Neuronal stem cell (in vitro differentiated cells): ENCODE results near the gene PTP4A2.

Experiments
- DNase-seq: peaks from one replicate; pipeline ENCODE4 v3.0.0-alpha.2; 2013; ENCODE audit warnings: low spot score
- H2AFZ ChIP-seq: one replicate; pipeline ENCODE4 v1.6.1; 2013; ENCODE audit warnings: mild to moderate bottlenecking, low read length, inconsistent platforms
- H2AK5ac ChIP-seq: 2 replicates; pipeline ENCODE4 v1.6.1; 2013; ENCODE audit warnings: low read depth, mild to moderate bottlenecking, inconsistent platforms, low read length, moderate library complexity, mixed read lengths
- H2BK120ac ChIP-seq: 2 replicates; pipeline ENCODE4 v1.6.1; 2013; ENCODE audit warnings: low read depth, mild to moderate bottlenecking, inconsistent platforms, low read length, moderate library complexity, mixed read lengths
- H2BK12ac ChIP-seq: one replicate; pipeline ENCODE4 v1.6.1; 2013; ENCODE audit warnings: low read length, inconsistent platforms
- H2BK15ac ChIP-seq: 2 replicates; pipeline ENCODE4 v1.6.1; 2013; ENCODE audit warnings: mild to moderate bottlenecking, low read length, inconsistent platforms, mixed read lengths
- H2BK5ac ChIP-seq: one replicate; pipeline ENCODE4 v1.6.1; 2013; ENCODE audit warnings: inconsistent platforms, mild to moderate bottlenecking, low read length, moderate library complexity
- H3K14ac ChIP-seq: one replicate; pipeline ENCODE4 v1.6.1; 2013; ENCODE audit warnings: low read length, inconsistent platforms
- H3K18ac ChIP-seq: 2 replicates; pipeline ENCODE4 v1.6.1; 2013; ENCODE audit warnings: low read length, inconsistent platforms
- H3K23ac ChIP-seq: 2 replicates; pipeline ENCODE4 v1.6.1; 2013; ENCODE audit warnings: low read depth, mild to moderate bottlenecking, mixed read lengths, low read length, inconsistent platforms; ENCODE audit not compliant: poor library complexity
- H3K27ac ChIP-seq: replicated peaks from 3 replicates; pipeline ENCODE4 v1.5.1; 2013; ENCODE audit warnings: low read length, inconsistent platforms
- H3K27me3 ChIP-seq, 3 experiments: 2 replicates each; pipeline ENCODE4 v1.6.1; 2013; ENCODE audit warnings: low read length in 3 of 3, mild to moderate bottlenecking in 2 of 3, inconsistent platforms in 1 of 3, low read depth in 1 of 3, mixed read lengths in 1 of 3, moderate library complexity in 1 of 3; ENCODE audit not compliant: control insufficient read depth in 3 of 3, insufficient read depth in 3 of 3
- H3K36me3 ChIP-seq, 2 donors: replicated peaks in 1 of 2; 2 replicates each; pipeline ENCODE4 v1.6.1; 2013; ENCODE audit warnings: low read length in 2 of 2; ENCODE audit not compliant: control insufficient read depth in 2 of 2, insufficient read depth in 2 of 2
- H3K4ac ChIP-seq: 2 replicates; pipeline ENCODE4 v1.6.1; 2013; ENCODE audit warnings: inconsistent platforms, mild to moderate bottlenecking, low read length, moderate library complexity
- H3K4me1 ChIP-seq, 2 donors: 1 replicate in 1 of 2; 2 replicates in 1 of 2; pipeline ENCODE4 v1.6.1; 2013; ENCODE audit warnings: low read length in 2 of 2, low read depth in 1 of 2; ENCODE audit not compliant: control insufficient read depth in 2 of 2, insufficient read depth in 1 of 2
- H3K4me2 ChIP-seq: one replicate; pipeline ENCODE4 v1.6.1; 2013; ENCODE audit warnings: mild to moderate bottlenecking, low read length, inconsistent platforms; ENCODE audit not compliant: insufficient read depth, poor library complexity, severe bottlenecking
- H3K4me3 ChIP-seq, 2 donors: 2 replicates each; pipeline ENCODE4 v1.5.1; 2013; ENCODE audit warnings: low read length in 2 of 2, mild to moderate bottlenecking in 2 of 2, inconsistent platforms in 1 of 2, moderate library complexity in 1 of 2
- H3K79me1 ChIP-seq: one replicate; pipeline ENCODE4 v1.6.1; 2013; ENCODE audit warnings: low read depth, mild to moderate bottlenecking, inconsistent platforms, low read length, moderate library complexity
- H3K9ac ChIP-seq: one replicate; pipeline ENCODE4 v1.6.1; 2013; ENCODE audit warnings: mild to moderate bottlenecking, low read depth, low read length, inconsistent platforms; ENCODE audit not compliant: poor library complexity
- H3K9me3 ChIP-seq, 2 donors: replicated peaks in 1 of 2; 2 replicates each; pipeline versions ENCODE3 to v1.6.1; 2013; ENCODE audit warnings: low read length in 2 of 2, mild to moderate bottlenecking in 2 of 2, inconsistent platforms in 1 of 2, low read depth in 1 of 2, mixed read lengths in 1 of 2, moderate library complexity in 1 of 2; ENCODE audit not compliant: control insufficient read depth in 2 of 2, insufficient read depth in 1 of 2
- H4K8ac ChIP-seq: one replicate; pipeline ENCODE4 v1.6.1; 2013; ENCODE audit warnings: low read depth, mild to moderate bottlenecking, inconsistent platforms, low read length, moderate library complexity
- H4K91ac ChIP-seq: one replicate; pipeline ENCODE4 v1.6.1; 2013; ENCODE audit warnings: low read length, low read depth, mild to moderate bottlenecking, inconsistent platforms; ENCODE audit not compliant: poor library complexity
- WGBS, 2 donors: extraction: QIAGEN DNeasy Blood & Tissue Kit; methylation state at CpG; one replicate each; pipeline ENCODE4 v1.1.7; 2013; ENCODE audit warnings: missing lambda C conversion rate in 2 of 2, mixed read lengths in 1 of 2; ENCODE audit not compliant: insufficient read length in 2 of 2, insufficient replicate concordance in 1 of 2; ENCODE audit errors: extremely low coverage in 2 of 2; 5-methylcytosine and 5-hydroxymethylcytosine counted together

The PTP4A2 gene

DNA sequence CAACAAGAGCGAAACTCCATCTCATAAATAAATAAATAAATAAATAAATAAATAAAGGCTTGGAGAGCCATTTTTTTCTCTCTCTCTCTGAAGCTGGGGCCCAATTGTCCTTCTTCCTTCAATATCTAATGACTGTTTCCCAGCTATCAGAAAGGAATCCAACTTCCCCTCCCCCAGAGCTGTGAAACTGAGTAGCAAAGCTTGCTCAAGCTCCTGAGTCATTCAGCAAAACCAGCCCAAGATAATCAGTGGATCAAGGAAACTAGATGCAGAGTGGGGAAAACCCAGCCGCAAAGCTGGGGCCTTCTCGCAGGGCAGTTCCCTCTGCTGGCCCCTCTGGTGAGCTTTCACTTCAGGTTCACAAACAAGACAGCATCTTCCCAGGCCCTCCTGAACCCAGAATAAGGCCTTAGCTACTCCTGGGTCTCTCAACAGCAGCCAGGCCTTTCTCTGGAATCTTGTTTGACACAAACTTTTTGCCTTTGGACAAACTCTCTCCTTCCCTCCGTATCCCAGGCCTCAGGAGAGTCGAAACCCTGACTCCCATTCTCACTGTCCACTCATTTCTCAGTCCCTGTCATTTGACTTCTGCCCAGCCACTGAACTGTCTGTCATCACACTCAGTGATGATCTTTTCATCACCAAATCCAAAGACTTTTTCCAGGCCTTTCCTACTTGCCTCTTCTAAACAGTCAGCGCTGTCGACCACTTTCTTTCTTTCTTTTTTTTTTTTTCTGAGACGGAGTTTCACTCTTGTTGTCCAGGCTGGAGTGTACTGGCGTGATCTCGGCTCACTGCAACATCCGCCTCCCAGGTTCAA is 18.0 kb upstream of the PTP4A2 start:
- H3K4ac ChIP-seq = no peak overlapping the region
- H2BK5ac ChIP-seq = no peak overlapping the region
- H2AFZ ChIP-seq = peak overlapping the region; percentile 74
- H3K4me3 ChIP-seq = no peak overlapping the region
- no peaks in the 10 kb centered on the region for H3K79me1 ChIP-seq
- H3K9ac ChIP-seq = no peak overlapping the region
- peak overlapping the region; percentile 84 for H3K18ac ChIP-seq
- no CpG with 5 or more reads among the region's 11 CpGs for WGBS, 2 donors
- no peak overlapping the region for H2BK12ac ChIP-seq
- H3K4me2 ChIP-seq = no peak overlapping the region
- no peak for DNase-seq
- H3K9me3 ChIP-seq = no peaks in the 10 kb centered on the region
- H3K4me1 ChIP-seq = peaks cover 17 to 20% of the 10 kb centered on the region in 2 donors
- no peak overlapping the region for H3K14ac ChIP-seq
- H4K91ac ChIP-seq = no peak overlapping the region
- no peaks in the 10 kb centered on the region for H3K27me3 ChIP-seq
- H3K36me3 ChIP-seq = no peaks in the 10 kb centered on the region
- H2AK5ac ChIP-seq = no peak overlapping the region
- no peak overlapping the region for H3K23ac ChIP-seq
- peak overlapping the region; percentile 71 for H3K27ac ChIP-seq
- no peak overlapping the region for H4K8ac ChIP-seq
- H2BK15ac ChIP-seq = no peak overlapping the region
- no peak overlapping the region for H2BK120ac ChIP-seq

DNA sequence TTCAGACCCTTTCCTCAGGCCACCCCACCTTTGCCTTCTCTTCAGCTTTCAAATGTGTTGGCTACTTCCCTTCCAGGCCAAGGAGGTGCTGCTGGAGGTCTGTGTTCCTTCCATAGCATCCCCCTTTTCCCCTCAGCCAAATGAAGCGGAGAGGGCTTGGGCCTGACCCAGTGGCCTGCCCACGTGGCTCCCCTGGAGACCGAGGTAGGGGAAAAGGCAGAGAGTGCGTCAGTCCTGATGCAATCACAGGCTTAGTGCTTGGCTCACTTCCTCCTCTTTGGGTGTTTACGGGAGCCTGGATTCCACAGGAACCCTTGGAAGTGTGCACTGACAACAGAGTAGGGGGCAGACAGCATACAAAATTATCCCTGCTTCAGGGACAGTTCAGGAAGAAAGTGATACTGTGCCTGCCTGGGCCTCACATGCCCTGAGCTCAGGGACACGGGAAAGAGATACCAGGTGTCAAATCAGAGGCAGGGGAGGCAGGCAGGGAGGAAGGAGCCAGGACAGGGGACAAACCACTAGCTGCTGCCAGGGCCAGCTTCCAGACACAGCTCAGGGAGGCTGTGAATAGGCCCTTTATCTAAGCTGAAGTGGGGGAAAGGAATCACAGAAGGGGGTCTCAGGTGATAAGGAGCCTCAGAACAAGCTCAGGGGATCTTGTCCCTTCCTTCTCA is 16.6 kb upstream of the PTP4A2 start:
- Histone ChIP-seq H2BK5ac (no peak overlapping the region), H3K4me2 (no peak overlapping the region), H3K36me3 (no peaks in the 10 kb centered on the region), H3K14ac (no peak overlapping the region), H2AK5ac (no peak overlapping the region), H3K4me1 (peaks cover 17 to 20% of the 10 kb centered on the region in 2 donors), H2BK120ac (no peak overlapping the region), H3K9ac (no peak overlapping the region), H2BK15ac (peak overlapping the region; percentile 23), H3K27ac (peak overlapping the region; percentile 47), H3K23ac (peak overlapping the region; percentile 5), H4K8ac (no peak overlapping the region), H3K4ac (no peak overlapping the region), H3K79me1 (no peaks in the 10 kb centered on the region), H2BK12ac (peak overlapping the region; percentile 25), H4K91ac (no peak overlapping the region), H3K18ac (peak overlapping the region; percentile 49), H3K27me3 (no peaks in the 10 kb centered on the region), H3K4me3 (peak overlapping the region in 1 of 2 donors; percentile 27), H2AFZ (peak overlapping the region; percentile 61), H3K9me3 (no peaks in the 10 kb centered on the region)
- no peak for DNase-seq
- no CpG with 5 or more reads among the region's 6 CpGs for WGBS, 2 donors

DNA sequence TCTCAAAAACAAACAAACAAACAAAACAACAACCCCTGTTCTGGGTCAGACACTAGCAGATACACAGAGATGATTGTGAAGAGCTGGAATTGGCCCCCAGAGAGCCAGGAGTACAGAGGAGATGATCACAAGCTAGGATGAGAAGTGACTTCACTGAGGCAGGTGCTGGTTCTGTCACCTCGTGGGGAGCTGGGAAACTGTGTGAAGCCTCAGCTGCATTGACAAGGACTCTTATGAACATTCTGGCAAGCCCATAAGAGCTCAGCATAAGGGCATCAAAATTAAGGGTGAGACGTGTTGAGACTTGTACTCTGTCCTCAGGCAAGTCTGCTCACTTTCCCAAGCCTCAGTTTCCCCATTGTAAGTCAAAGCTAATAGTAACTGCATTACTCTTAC is 14.7 kb upstream of the PTP4A2 start:
- no peak overlapping the region for H3K4ac ChIP-seq
- H4K8ac ChIP-seq = no peak overlapping the region
- H3K79me1 ChIP-seq = no peaks in the 10 kb centered on the region
- H2BK120ac ChIP-seq = no peak overlapping the region
- no peak overlapping the region for H3K14ac ChIP-seq
- no peaks in the 10 kb centered on the region for H3K27me3 ChIP-seq
- H3K4me2 ChIP-seq = no peak overlapping the region
- no peak overlapping the region for H2BK15ac ChIP-seq
- peak overlapping the region in 1 of 2 donors; percentile 60 for H3K4me3 ChIP-seq
- H2AFZ ChIP-seq = no peak overlapping the region
- H2BK12ac ChIP-seq = no peak overlapping the region
- H3K9ac ChIP-seq = no peak overlapping the region
- no peaks in the 10 kb centered on the region for H3K36me3 ChIP-seq
- WGBS, 2 donors = no CpG with 5 or more reads among the region's 2 CpGs
- DNase-seq = no peak
- H4K91ac ChIP-seq = no peak overlapping the region
- no peak overlapping the region for H2BK5ac ChIP-seq
- H2AK5ac ChIP-seq = no peak overlapping the region
- H3K9me3 ChIP-seq = no peaks in the 10 kb centered on the region
- H3K23ac ChIP-seq = no peak overlapping the region
- peaks cover 17 to 20% of the 10 kb centered on the region in 2 donors for H3K4me1 ChIP-seq
- H3K27ac ChIP-seq = no peak overlapping the region
- H3K18ac ChIP-seq = no peak overlapping the region

DNA sequence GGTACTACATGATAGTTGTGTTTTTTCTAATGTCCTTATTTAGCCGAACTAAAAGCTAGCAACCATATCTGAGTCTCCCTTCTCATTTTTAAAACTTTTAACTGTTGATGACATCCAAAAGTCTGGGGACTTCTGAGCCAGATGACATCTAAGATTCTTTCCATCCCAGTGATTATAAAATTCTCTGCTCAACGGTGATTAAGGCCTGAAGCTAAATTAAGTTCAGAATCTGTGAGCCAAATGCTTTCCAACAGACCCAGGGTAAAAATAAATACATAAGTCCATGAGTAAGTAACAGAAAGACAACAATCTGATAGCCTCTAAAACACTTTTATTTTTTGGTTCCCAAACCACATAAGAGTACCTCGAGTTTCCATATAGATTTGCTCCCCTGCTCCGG is 13.1 kb upstream of the PTP4A2 start:
- no peak overlapping the region for H2BK15ac ChIP-seq
- no peaks in the 10 kb centered on the region for H3K36me3 ChIP-seq
- no peak overlapping the region for H3K18ac ChIP-seq
- no peak for DNase-seq
- H2AK5ac ChIP-seq = no peak overlapping the region
- H3K27me3 ChIP-seq = no peaks in the 10 kb centered on the region
- no peak overlapping the region for H3K4ac ChIP-seq
- peak overlapping the region; percentile 73 for H2AFZ ChIP-seq
- H3K9ac ChIP-seq = no peak overlapping the region
- no peak overlapping the region for H2BK5ac ChIP-seq
- no peak overlapping the region for H4K91ac ChIP-seq
- no peak overlapping the region for H3K4me3 ChIP-seq
- no peak overlapping the region for H3K27ac ChIP-seq
- no peak overlapping the region for H3K14ac ChIP-seq
- H3K4me2 ChIP-seq = no peak overlapping the region
- WGBS, 2 donors = no CpG with 5 or more reads among the region's 4 CpGs
- no peak overlapping the region for H2BK12ac ChIP-seq
- H2BK120ac ChIP-seq = no peak overlapping the region
- H4K8ac ChIP-seq = no peak overlapping the region
- no peak overlapping the region for H3K23ac ChIP-seq
- H3K4me1 ChIP-seq = peaks cover 16 to 18% of the 10 kb centered on the region in 2 donors
- no peaks in the 10 kb centered on the region for H3K9me3 ChIP-seq
- no peaks in the 10 kb centered on the region for H3K79me1 ChIP-seq
